HG03354 (cell line): Measurements from ENCODE around the gene ELL.

Source experiments
- ATAC-seq: cut with Tn5 transposase; IDR thresholded peaks from one replicate; pipeline ENCODE4 v1.9.1; 2021; ENCODE audit warnings: mild to moderate bottlenecking; ENCODE audit not compliant: unreplicated experiment, poor library complexity, severe bottlenecking

Gene ELL

GRCh38 chr19:18428787-18429674, 92.8 kb downstream of the ELL start:
- peak; percentile 64 for ATAC-seq

GRCh38 chr19:18428173-18428786, 93.6 kb downstream of the ELL start:
- no peak for ATAC-seq

- ATAC-seq: no peak
These were observed 94.1 kb downstream of the ELL start for GRCh38 chr19:18427743-18428113.

- no peak for ATAC-seq
These were observed 94.7 kb downstream of the ELL start for GRCh38 chr19:18427080-18427742.

- no peak for ATAC-seq
These were observed 95.5 kb downstream of the ELL start for GRCh38 chr19:18426416-18426767.

- no peak for ATAC-seq
These were observed 96.1 kb downstream of the ELL start for GRCh38 chr19:18425515-18426415.

GRCh38 chr19:18424890-18425514, 96.9 kb downstream of the ELL start:
- no peak for ATAC-seq

- ATAC-seq: no peak
These were observed 97.6 kb downstream of the ELL start for GRCh38 chr19:18424122-18424889.

GRCh38 chr19:18423258-18424020, 98.4 kb downstream of the ELL start:
- ATAC-seq: no peak

GRCh38 chr19:18422530-18423191, 99.2 kb downstream of the ELL start:
- ATAC-seq: no peak

- no peak for ATAC-seq
These were observed 100.4 kb downstream of the ELL start for GRCh38 chr19:18421371-18421959.

GRCh38 chr19:18420930-18421329, 100.9 kb downstream of the ELL start:
- ATAC-seq: no peak

- no peak for ATAC-seq
These were observed 102.0 kb downstream of the ELL start for GRCh38 chr19:18419699-18420460.

GRCh38 chr19:18419195-18419698, 102.6 kb downstream of the ELL start, which contains the start of gene SSBP4:
TSS of gene SSBP4 (plus strand) at chr19:18419398. CDS start at chr19:18419649, 251 bp downstream.
- peak; percentile 52 for ATAC-seq

- ATAC-seq: peak; percentile 9
These were observed 103.2 kb downstream of the ELL start for GRCh38 chr19:18418483-18419194.
